ENCODE data around the gene KIF27.
"Not testable (repeated sequence)": the region's sequence is repeated elsewhere in the genome, so short reads cannot be mapped to it uniquely, and the experiment has no call there.

The KIF27 gene, protein sequence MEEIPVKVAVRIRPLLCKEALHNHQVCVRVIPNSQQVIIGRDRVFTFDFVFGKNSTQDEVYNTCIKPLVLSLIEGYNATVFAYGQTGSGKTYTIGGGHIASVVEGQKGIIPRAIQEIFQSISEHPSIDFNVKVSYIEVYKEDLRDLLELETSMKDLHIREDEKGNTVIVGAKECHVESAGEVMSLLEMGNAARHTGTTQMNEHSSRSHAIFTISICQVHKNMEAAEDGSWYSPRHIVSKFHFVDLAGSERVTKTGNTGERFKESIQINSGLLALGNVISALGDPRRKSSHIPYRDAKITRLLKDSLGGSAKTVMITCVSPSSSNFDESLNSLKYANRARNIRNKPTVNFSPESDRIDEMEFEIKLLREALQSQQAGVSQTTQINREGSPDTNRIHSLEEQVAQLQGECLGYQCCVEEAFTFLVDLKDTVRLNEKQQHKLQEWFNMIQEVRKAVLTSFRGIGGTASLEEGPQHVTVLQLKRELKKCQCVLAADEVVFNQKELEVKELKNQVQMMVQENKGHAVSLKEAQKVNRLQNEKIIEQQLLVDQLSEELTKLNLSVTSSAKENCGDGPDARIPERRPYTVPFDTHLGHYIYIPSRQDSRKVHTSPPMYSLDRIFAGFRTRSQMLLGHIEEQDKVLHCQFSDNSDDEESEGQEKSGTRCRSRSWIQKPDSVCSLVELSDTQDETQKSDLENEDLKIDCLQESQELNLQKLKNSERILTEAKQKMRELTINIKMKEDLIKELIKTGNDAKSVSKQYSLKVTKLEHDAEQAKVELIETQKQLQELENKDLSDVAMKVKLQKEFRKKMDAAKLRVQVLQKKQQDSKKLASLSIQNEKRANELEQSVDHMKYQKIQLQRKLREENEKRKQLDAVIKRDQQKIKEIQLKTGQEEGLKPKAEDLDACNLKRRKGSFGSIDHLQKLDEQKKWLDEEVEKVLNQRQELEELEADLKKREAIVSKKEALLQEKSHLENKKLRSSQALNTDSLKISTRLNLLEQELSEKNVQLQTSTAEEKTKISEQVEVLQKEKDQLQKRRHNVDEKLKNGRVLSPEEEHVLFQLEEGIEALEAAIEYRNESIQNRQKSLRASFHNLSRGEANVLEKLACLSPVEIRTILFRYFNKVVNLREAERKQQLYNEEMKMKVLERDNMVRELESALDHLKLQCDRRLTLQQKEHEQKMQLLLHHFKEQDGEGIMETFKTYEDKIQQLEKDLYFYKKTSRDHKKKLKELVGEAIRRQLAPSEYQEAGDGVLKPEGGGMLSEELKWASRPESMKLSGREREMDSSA (N-terminal part only)

GRCh38 chr9:83920927-83921707, at the start of gene KIF27:
Gene KIF27, minus strand, starts transcription at chr9:83921432. Its CDS starts 5,841 bp downstream, at chr9:83915591.
- peak; percentile 99 for DNase-seq

- DNase-seq: no peak
These were observed 48.4 kb upstream of the KIF27 start for GRCh38 chr9:83969602-83970001.

- no peak for DNase-seq
These were observed 45.8 kb upstream of the KIF27 start for GRCh38 chr9:83967073-83967472.

DNA sequence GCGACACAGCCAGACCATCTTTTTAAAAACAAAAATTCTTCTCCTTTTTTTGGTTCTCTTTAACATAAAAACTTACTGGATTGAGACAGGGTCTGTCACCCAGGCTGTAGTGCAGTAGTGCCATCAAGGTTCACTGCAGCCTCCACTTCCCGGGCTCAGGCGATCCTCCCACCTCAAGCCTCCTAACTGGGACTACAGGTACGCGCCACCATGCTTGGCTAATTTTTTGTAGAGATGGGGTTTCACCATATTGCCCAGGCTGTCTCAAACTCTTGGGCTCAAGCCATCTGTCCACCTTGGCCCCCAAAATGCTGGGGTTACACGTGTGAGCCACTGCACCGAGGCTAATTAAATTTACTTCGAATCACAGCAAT, 45.0 kb upstream of the KIF27 start:
- no peak for DNase-seq

- DNase-seq: no peak
These were observed 44.3 kb upstream of the KIF27 start for GRCh38 chr9:83965350-83966208.

GRCh38 chr9:83964973-83965349, 43.7 kb upstream of the KIF27 start:
- no peak for DNase-seq

DNA sequence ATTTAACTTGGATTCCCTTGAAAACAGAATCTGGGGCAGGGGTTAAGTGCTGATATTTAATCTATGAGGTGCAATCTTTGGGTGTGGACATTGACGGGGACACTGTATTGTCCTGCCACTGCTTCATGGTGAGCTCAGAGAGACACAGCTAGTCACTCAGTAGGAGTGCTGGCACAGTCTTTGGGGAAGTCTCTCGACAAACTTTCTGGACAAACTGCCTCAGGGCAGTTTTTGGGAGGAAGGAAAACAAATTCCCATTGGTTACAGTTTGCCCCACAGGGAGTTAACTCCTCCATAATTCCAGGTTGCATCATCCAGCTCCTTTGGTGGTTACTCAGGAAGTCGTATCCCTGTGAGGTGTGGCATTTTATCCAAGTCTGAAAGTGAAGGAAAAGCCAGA, 40.9 kb upstream of the KIF27 start:
- DNase-seq: no peak

- no peak for DNase-seq
These were observed 39.8 kb upstream of the KIF27 start for GRCh38 chr9:83960991-83961390.

GRCh38 chr9:83959061-83959460, 37.8 kb upstream of the KIF27 start:
- no peak for DNase-seq

- DNase-seq: no peak
These were observed 35.9 kb upstream of the KIF27 start for GRCh38 chr9:83957248-83957513.

- peak; percentile 83 for DNase-seq
These were observed 35.4 kb upstream of the KIF27 start for GRCh38 chr9:83956436-83957247.

DNA sequence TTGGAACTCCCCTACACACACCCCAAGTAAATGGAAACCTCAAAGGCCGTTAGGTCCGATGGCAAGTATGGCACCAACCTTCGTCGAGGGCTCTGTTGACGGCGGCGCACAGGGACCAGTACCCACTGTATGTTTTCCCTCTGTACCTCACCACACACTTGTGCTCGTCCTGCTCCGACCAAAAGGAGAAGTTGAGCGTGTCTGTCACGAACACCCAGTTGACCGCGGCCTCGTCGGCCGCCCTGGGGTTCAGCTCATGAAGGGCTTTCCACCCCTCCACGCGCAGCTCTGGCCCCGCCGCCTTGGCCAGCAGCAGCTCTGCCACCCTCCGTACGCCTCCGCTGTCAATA, 34.8 kb upstream of the KIF27 start:
- peak; percentile 65 for DNase-seq

DNA sequence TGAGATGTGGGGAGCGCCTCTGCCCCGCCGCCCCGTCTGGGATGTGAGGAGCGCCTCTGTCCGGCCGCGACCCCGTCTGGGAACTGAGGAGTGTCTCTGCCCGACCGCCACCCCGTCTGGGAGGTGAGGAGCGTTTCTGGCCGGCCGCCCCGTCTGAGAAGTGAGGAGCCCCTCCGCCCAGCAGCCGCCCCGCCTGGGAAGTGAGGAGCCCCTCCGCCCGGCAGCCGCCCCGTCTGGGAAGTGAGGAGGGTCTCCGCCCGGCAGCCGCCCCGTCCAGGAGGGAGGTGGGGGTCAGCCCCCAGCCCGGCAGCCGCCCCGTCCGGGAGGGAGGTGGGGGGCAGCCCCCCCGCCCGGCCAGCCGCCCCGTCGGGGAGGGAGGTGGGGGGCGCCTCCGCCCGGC, 26.9 kb upstream of the KIF27 start:
- not testable (repeated sequence) for DNase-seq

DNA sequence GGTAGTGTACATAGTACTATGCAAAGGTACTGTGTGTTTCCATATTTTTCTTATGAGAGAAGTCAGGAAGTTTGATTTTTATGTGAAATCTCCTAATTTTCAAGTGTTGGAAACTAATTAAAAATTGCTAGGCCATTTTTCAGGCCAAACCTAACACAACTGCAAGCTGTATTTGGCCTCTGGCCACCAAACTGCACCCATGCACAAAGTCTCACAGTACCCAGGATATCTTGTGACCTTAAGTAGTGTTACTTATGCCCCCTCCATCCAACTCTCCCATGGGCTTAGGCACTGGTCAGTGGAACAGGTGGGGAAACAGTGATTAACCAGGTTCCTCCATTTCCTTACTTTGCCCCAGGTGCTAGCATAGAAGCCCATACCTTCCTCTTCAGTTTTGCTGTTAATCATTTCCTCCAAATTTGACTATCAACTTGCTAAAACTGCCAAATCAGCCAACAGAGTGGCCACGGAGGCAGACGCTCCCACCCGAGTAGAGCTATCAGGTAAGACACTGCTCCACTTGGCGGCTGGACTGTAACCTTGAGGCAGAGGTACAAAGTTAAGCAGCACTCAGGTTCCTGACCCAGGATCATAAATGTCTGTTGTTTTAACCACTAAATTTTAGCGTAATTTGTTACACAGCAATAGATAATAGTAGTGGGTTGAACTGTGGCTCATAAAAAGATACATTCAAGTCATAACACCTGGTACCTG, 19.5 kb upstream of the KIF27 start:
- no peak for DNase-seq

DNA sequence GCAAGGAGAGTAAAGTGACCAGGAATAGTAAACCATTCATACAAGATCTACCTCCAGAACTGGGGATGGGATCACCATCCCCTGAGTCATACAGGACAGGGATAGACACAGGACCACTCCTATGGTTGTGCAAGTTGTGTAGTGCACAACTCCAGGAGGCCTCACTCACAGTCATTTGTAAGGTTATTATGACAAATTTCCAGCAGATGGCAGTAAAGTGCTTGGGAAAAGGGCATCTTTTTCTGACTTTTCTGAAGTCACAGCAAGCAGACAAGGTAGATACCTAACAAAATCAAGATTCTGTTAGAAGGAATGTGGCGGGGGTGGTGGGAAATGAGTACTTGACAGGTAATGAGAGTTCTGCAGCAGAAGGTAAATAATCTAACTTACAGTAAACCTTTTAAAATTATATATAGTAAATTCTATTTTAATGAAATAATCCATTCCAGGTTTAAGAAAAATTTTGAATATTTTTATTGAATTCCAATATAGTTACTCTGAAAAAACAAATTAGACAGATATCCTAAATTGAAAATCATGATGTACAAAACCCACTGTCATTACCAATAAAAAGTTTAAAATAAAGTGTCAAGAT, 16.7 kb upstream of the KIF27 start:
- DNase-seq: peak; percentile 84

DNA sequence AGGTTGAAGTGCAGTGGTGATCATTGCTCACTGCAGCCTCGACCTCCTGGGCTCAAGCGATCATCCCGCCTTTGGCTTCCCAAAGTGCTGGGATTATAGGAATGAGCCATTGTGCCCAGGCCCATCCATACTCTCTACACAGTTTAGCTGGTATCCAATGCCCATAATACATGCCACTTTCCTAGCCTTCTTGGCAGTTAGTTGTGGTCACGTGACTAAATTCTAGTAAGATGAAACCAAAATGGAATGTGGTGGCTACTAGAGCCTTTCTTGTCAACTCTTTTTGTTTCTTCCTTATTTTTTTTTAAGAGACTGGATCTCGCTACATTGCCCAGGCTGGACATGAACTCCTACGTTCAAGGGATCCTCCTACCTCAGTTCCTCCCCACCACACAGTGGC, 15.3 kb upstream of the KIF27 start:
- DNase-seq: no peak

DNA sequence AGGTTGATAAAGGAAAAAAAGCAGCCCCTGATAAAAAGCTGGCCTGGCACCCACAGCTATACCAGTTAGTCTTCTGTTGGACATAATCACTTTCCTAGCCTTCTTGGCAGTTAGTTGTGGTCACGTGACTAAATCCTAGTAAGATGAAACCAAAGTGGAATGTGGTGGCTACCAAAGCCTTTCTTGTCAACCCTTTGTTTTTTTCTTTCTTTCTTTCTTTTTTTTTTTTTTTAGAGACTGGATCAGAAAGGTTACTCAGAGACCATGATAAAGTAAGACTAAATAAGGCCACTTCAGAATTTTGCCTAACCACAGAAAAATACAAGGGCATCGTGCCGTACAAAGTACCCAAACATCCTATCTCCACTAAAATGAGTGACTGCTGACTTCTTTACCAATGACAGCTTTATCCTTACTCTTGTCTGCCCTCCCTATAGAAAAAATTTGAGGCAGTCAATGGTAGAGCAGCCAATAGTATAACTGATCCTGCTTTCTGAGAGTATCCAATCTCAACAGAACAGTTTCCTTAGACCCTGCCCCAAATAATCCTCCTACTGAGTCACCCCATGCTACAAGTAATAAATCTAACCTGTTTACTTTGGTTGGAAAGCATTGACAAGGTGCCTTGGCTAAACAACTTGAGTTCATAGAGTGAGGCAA, 14.2 kb upstream of the KIF27 start:
- no peak for DNase-seq

GRCh38 chr9:83934569-83935275, 13.5 kb upstream of the KIF27 start:
- DNase-seq: no peak

DNA sequence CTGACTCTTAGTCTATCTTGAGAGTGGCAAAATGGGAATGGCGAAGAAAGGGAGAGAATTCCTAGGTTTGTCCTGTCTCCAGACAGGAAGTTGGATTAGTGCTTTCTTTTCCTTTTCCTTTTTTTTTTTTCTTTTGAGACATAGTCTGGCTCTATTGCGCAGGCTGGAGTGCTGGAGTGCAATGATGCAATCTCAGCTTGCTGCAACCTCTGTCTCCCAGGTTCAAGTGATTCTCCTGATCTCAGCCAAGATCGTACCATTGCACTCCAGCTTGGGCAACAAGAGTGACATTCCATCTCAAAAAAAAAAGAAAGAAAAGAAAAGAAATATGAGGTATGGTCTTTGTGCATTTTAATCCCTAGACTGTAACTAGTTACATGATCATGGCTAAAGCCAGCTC, 12.6 kb upstream of the KIF27 start:
- peak; percentile 16 for DNase-seq
